SH-SY5Y (cell line): ENCODE data around the gene ADSL.

Experiments
- GATA2 ChIP-seq: IDR thresholded peaks from 2 replicates; pipeline ENCODE4 v1.6.1; 2011; ENCODE audit warnings: mild to moderate bottlenecking, low read depth, low read length
- GATA3 ChIP-seq: IDR thresholded peaks from 2 replicates; pipeline ENCODE4 v1.6.1; 2011; ENCODE audit warnings: low read depth, mild to moderate bottlenecking, low read length, moderate library complexity

- TF ChIP-seq GATA2: no peak
- TF ChIP-seq GATA3: no peak
Observed at GRCh38 chr22:40308999-40309573, 37.2 kb upstream of the ADSL start.
